ENCODE measurements around the gene EIF3CL.
"Not testable (repeated sequence)": the region's sequence is repeated elsewhere in the genome, so short reads cannot be mapped to it uniquely, and the experiment has no call there.

- TF ChIP-seq MAX, CTCF (IDR thresholded peaks at IDR 0.05): not testable (repeated sequence)
Observed at GRCh38 chr16:28435340-28435739, 31.7 kb upstream of the EIF3CL start.
